Measurements from ENCODE around the gene GPR37. TPM values are rescaled to one million over a fixed set of nuclear protein-coding genes. Genes with fewer than 3 reads are reported as not detected.

Gene GPR37
- total RNA-seq, 4 donors from 2014 or later = 0.53 to 1.1 TPM; not detected in 2

DNA sequence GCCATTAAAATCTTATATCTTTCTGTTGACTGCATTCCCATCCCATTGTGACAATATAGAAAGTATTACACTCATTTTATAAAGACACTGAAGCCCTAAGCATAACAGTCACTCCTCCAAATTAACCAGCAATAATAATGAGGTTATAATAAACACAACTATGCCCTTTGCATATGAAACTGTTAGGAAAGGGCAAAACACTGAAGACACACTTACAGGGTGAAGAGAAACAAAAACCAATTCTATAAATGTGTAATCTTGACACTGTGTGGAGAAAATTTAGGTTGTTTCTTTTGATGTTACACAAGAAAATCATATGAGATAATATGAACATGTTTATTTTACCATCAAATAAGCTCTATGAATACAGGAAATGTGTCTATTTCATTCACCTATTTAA lies 14.0 kb upstream of the GPR37 start:
- Histone ChIP-seq H3K36me3 (no peaks in the 10 kb centered on the region), H3K27me3 (no peaks in the 10 kb centered on the region), H3K27ac (no peak overlapping the region), H3K4me1 (no peaks in the 10 kb centered on the region), H3K4me3 (no peak overlapping the region), H3K9me3 (no peaks in the 10 kb centered on the region)
- DNase-seq = no peak
- TF ChIP-seq, protein P1, sequence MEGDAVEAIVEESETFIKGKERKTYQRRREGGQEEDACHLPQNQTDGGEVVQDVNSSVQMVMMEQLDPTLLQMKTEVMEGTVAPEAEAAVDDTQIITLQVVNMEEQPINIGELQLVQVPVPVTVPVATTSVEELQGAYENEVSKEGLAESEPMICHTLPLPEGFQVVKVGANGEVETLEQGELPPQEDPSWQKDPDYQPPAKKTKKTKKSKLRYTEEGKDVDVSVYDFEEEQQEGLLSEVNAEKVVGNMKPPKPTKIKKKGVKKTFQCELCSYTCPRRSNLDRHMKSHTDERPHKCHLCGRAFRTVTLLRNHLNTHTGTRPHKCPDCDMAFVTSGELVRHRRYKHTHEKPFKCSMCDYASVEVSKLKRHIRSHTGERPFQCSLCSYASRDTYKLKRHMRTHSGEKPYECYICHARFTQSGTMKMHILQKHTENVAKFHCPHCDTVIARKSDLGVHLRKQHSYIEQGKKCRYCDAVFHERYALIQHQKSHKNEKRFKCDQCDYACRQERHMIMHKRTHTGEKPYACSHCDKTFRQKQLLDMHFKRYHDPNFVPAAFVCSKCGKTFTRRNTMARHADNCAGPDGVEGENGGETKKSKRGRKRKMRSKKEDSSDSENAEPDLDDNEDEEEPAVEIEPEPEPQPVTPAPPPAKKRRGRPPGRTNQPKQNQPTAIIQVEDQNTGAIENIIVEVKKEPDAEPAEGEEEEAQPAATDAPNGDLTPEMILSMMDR (IDR thresholded peaks at IDR 0.05) = no peak
- no peak for TF ChIP-seq POLR2A (IDR thresholded peaks at IDR 0.05)

DNA sequence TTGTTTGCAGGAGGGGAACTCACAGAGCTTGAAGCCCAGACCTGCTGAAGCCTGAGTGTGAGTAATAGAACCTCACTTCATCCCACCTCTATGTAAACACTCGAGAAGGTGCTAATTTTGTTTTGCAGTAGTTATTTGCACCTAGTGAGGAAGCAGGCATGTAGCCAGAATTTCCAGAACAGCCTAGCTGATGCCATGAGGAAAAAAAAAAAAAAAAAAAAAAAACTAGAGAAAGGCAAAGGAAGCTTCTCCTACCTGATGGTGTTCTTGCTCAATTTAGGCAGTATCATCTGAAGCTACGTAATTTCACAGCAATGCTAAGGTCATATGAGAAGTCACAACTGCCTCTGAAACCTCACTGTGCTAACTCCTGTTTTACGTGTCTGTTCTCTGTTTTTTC lies 13.6 kb upstream of the GPR37 start:
- H3K27me3 ChIP-seq = no peaks in the 10 kb centered on the region
- H3K4me3 ChIP-seq = no peak overlapping the region
- TF ChIP-seq POLR2A (IDR thresholded peaks at IDR 0.05) = no peak
- TF ChIP-seq, protein P1 (IDR thresholded peaks at IDR 0.05) = no peak
- no peaks in the 10 kb centered on the region for H3K4me1 ChIP-seq
- H3K9me3 ChIP-seq = no peaks in the 10 kb centered on the region
- no peak overlapping the region for H3K27ac ChIP-seq
- no peaks in the 10 kb centered on the region for H3K36me3 ChIP-seq
- DNase-seq = no peak

DNA sequence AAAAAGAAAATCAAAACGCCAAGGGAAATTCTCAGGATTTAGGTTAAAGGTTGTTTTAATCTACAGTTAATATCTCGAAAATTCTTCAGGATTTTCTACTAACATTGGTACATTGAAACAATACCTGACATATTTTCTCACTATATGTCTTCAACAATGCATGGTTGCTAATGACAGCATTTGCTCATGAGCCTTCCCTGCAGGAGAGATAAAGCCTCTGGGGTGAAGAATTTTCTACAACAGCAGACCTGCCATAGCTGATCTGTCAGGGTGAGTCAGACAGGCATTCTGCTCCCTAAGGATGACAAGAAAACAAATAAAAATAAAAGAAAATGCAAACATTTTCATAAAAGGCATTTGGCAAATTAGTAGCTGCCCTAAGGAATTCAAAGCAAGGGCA lies 11.7 kb upstream of the GPR37 start:
- no peaks in the 10 kb centered on the region for H3K4me1 ChIP-seq
- DNase-seq = no peak
- TF ChIP-seq, protein P1 (IDR thresholded peaks at IDR 0.05) = no peak
- no peak for TF ChIP-seq POLR2A (IDR thresholded peaks at IDR 0.05)
- no peak overlapping the region for H3K4me3 ChIP-seq
- no peaks in the 10 kb centered on the region for H3K27me3 ChIP-seq
- no peaks in the 10 kb centered on the region for H3K9me3 ChIP-seq
- H3K36me3 ChIP-seq = no peaks in the 10 kb centered on the region
- H3K27ac ChIP-seq = no peak overlapping the region

DNA sequence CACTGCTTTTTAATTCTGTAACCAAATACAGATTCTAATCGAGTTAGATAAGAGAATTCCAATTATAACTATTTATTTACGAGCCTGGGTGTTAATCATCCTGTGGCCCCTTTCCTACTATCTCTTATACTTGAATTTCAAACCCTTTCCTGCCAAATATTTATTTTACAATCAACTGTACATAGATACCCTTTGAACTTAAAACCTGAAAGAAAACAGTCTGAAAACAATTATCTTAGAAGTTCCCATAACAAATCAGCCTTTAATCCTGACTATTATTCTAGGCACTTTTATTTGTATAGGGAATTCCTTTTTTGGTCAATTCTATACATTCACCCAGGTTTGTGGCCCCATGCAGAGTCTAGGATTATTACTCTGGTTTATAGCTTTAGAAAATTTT lies 10.6 kb upstream of the GPR37 start:
- Histone ChIP-seq H3K4me3 (no peak overlapping the region), H3K9me3 (no peaks in the 10 kb centered on the region), H3K27me3 (no peaks in the 10 kb centered on the region), H3K36me3 (no peaks in the 10 kb centered on the region), H3K4me1 (no peaks in the 10 kb centered on the region), H3K27ac (no peak overlapping the region)
- no peak for DNase-seq
- no peak for TF ChIP-seq POLR2A (IDR thresholded peaks at IDR 0.05)
- TF ChIP-seq, protein P1 (IDR thresholded peaks at IDR 0.05) = no peak

DNA sequence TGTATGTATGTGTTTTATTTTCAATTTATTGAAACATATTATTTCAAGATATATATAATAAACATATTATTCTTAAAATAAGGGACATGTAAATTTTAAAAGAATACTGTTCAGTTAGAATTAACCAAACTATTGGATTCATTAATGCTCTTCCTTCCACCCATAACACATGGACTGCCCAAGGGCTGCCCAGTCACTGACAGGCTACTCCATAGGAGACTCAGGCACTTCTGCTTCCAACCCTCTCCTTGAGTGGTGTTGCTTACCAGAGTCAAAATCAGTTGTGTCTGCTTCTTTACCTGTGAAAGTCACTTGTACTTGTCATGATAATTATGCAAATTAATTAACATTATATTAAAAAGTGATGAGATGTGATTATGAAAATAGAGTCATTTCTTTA lies 9.8 kb upstream of the GPR37 start:
- DNase-seq = no peak
- Histone ChIP-seq H3K27me3 (no peaks in the 10 kb centered on the region), H3K27ac (no peak overlapping the region), H3K9me3 (no peaks in the 10 kb centered on the region), H3K36me3 (no peaks in the 10 kb centered on the region), H3K4me3 (no peak overlapping the region), H3K4me1 (no peaks in the 10 kb centered on the region)
- no peak for TF ChIP-seq POLR2A (IDR thresholded peaks at IDR 0.05)
- TF ChIP-seq, protein P1 (IDR thresholded peaks at IDR 0.05) = no peak

DNA sequence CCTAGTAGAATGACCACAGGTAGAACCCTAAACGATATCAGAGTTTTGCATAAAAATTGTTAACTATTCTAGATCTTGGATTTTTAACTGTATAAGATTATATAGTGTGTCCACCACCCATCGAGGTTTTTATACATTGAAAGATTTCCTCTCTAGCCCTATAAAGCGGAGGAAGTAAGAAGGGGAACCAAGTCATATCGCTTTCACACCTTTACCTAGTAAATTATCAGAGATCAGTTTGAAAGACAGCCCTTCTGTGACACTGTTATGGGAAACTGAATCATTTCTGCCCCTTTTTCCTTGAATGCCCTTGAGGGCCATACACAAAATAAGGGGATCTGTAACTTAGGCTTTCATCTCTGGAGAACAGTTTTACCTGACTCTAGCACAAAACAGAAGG lies 8.3 kb upstream of the GPR37 start:
- no peak overlapping the region for H3K27ac ChIP-seq
- no peak overlapping the region for H3K4me3 ChIP-seq
- no peak for DNase-seq
- TF ChIP-seq, protein P1 (IDR thresholded peaks at IDR 0.05) = no peak
- TF ChIP-seq POLR2A (IDR thresholded peaks at IDR 0.05) = no peak
- H3K27me3 ChIP-seq = no peaks in the 10 kb centered on the region
- H3K36me3 ChIP-seq = no peaks in the 10 kb centered on the region
- no peaks in the 10 kb centered on the region for H3K9me3 ChIP-seq
- no peaks in the 10 kb centered on the region for H3K4me1 ChIP-seq

All from Peyer's patch (tissue), 4 donors.